Vagina (tissue), 2 donors: ENCODE results near the gene AK4.

Experiments
- CTCF ChIP-seq, 3 experiments: fragments of 450-650 bp in 2 of 3; fragments of 200-600 bp in 1 of 3; sonication (generic) in 1 of 3; IDR thresholded peaks; one replicate each; pipeline ENCODE4 v1.5.1; 2017 to 2019; ENCODE audit warnings: antibody characterized with exemption in 3 of 3, mild to moderate bottlenecking in 2 of 3, moderate library complexity in 2 of 3
- POLR2A ChIP-seq, 2 donors: fragments of 450-650 bp; IDR thresholded peaks; one replicate each; pipeline ENCODE4 v1.6.1; 2017; ENCODE audit warnings: antibody characterized with exemption in 2 of 2, mild to moderate bottlenecking in 2 of 2, moderate library complexity in 2 of 2
- POLR2AphosphoS5 ChIP-seq, 2 donors: sonication (generic); formaldehyde crosslinking; IDR thresholded peaks; one replicate each; pipeline ENCODE4 v1.9.0; 2017; ENCODE audit warnings: antibody characterized with exemption in 2 of 2, mild to moderate bottlenecking in 2 of 2, low read depth in 1 of 2; ENCODE audit not compliant: insufficient read depth in 1 of 2

DNA sequence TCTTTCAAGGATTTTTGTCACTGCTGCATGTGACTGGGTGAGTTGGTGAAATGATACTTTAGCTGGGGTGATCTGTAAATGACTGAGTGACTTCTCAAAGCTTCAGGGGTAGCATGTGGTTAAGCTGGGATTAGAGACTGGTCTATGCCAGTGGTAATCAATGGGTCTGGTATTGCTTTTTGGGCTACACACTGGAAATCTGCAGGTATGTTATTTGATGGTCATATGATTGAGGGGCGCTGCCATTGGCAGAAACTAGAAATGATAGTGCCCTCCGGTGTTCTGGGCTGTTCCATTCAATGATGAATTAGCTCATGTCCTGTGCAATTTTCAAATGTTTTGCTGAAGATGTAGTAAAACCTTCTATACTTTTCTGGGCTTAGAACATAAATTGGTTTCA is 121.6 kb downstream of the AK4 start:
- TF ChIP-seq CTCF (IDR thresholded peaks at IDR 0.05), result no peak
- no peak for TF ChIP-seq POLR2A (IDR thresholded peaks at IDR 0.05)
- no peak for TF ChIP-seq POLR2AphosphoS5 (IDR thresholded peaks at IDR 0.05; ENCODE audit: insufficient read depth in 1 of 2, low read depth in 1 of 2)
